ENCODE data around the gene TRMT10C.

DNA sequence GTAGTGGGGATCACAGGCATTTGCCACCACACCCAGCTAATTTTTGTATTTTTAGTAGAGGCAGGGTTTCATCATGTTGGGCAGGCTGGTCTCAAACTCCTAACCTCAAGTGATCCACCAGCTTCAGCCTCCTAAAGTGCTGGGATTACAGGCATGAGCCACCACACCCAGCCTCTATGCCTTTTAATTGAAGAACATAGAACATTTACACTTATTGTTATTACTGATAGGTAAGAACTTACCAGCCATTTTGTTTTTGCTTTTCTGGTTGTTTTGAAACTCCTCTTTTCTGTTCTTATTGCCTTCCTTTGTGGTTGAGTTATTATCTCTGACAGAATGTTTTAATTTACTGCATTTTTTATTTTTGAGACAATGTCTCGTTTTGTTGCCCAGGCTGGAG lies 41.5 kb downstream of the TRMT10C start:
- TF ChIP-seq, protein P1, sequence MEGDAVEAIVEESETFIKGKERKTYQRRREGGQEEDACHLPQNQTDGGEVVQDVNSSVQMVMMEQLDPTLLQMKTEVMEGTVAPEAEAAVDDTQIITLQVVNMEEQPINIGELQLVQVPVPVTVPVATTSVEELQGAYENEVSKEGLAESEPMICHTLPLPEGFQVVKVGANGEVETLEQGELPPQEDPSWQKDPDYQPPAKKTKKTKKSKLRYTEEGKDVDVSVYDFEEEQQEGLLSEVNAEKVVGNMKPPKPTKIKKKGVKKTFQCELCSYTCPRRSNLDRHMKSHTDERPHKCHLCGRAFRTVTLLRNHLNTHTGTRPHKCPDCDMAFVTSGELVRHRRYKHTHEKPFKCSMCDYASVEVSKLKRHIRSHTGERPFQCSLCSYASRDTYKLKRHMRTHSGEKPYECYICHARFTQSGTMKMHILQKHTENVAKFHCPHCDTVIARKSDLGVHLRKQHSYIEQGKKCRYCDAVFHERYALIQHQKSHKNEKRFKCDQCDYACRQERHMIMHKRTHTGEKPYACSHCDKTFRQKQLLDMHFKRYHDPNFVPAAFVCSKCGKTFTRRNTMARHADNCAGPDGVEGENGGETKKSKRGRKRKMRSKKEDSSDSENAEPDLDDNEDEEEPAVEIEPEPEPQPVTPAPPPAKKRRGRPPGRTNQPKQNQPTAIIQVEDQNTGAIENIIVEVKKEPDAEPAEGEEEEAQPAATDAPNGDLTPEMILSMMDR (conservative IDR thresholded peaks at IDR 0.05 in 1 of 2, IDR thresholded peaks at IDR 0.05 in 1 of 2; ENCODE audit: low read depth in 1 of 2, low read length in 2 of 2), result no peak
- TF ChIP-seq EZH2 (IDR thresholded peaks at IDR 0.05; ENCODE audit: low read length, missing control alignments), result no peak

Measured in fibroblast of lung (primary cell).